ENCODE results near the gene MAN2A1.
"Not testable (repeated sequence)": the region's sequence is repeated elsewhere in the genome, so short reads cannot be mapped to it uniquely, and the experiment has no call there.

Gene MAN2A1

DNA sequence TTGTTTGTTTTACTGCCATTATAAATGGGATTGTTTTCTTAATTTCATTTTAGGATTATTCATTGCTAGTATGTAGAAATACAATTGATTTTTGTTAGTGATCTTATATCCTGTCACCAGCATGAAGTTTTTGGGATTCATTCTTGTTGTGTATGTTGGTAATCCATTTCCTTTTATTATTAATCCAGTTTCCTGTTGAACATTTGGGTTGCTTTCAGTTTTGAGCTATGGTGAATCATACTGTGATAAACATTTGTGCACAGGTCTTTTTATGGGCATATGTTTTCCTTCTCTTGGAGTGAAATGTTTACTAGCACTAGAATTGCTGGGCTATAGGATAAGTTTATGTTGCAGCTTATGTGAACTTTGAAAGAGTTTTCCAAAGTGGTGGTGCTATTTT, 69.6 kb downstream of the MAN2A1 start:
- DNase-seq, result no peak

DNA sequence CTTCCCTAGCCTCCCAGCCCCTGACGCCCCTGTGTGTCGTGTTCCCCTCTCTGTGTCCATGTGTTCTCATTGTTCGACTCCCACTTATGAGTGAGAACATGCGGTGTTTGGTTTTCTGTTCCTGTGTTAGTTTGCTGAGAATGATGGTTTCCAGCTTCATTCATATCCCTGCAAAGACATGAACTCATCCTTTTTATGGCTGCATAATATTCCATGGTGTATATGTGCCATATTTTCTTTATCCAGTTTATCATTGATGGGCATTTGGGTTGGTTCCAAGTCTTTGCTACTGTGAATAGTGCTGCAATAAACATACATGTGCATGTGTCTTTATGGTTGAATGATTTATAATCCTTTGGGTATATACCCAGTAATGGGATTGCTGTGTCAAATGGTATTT, 70.4 kb downstream of the MAN2A1 start:
- DNase-seq, result not testable (repeated sequence)

DNA sequence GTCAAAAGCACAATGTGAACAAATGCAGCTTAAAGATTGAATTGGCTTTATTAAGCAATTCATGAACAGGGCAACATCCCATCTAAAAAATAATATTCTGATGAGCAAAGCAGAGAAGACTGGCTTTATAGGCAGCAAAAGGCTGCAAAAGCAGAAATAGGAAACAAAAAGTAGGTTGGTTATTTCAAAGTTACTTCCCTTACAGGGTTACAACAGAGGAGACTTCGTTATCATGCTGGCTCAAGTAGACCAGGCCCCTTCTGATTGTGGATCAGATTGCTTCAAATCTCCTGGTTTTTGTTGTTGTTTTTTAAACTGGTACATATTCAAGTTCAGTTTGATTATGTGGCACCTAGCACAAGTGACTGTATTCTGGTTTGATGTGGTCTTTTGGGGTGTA, 73.1 kb downstream of the MAN2A1 start:
- peak; percentile 17 for DNase-seq

DNA sequence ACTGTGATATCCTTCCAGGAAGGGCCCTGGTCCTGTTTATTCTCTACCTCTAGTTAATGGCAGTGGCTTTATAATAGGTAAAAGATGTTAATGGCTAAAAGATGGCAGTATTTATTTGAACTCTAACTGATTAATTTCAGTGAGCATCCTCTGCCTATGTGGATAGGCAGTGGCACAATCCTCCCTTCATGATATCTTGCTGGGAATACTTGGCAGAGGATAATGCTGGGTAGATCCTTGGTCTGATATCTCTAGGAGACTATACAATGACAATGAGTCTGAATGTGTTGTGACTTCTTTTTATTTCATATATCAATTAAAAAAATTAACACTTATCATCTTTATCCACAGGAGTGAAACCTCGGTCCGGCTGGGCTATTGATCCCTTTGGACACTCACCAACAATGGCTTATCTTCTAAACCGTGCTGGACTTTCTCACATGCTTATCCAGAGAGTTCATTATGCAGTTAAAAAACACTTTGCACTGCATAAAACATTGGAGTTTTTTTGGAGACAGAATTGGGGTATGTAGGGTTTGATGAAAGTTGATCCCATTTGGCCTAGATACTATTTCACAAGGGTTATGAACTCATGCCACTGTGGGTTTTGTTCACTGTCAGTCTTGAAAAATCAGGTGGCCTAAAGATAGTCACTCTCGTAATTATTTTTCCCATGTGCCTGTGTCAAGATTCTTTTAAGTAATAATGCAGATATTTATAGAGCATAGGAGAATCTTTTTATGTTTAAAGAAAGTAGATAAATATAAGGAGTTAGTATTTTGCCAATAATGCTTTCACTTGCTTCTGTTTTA, 77.7 kb downstream of the MAN2A1 start:
- DNase-seq, result no peak

DNA sequence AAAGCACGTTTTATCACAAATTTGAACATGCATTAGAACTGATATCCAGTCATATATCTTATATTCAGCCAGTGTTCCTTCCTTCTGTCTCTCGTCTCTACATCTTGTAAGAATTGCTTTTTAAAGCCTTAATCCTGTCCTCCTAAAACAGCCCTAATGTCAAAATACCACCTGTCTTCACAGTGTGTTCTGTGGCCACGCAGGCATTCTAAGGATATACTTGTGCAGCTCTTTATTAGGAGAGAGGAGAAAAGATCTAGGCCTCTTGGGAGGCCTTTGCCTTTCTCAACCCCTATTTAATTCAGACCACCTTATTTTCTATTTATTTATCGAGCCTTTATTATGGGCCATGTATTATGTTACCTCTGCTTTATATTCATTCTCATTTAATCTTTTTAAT, 78.3 kb downstream of the MAN2A1 start:
- DNase-seq, result no peak

DNA sequence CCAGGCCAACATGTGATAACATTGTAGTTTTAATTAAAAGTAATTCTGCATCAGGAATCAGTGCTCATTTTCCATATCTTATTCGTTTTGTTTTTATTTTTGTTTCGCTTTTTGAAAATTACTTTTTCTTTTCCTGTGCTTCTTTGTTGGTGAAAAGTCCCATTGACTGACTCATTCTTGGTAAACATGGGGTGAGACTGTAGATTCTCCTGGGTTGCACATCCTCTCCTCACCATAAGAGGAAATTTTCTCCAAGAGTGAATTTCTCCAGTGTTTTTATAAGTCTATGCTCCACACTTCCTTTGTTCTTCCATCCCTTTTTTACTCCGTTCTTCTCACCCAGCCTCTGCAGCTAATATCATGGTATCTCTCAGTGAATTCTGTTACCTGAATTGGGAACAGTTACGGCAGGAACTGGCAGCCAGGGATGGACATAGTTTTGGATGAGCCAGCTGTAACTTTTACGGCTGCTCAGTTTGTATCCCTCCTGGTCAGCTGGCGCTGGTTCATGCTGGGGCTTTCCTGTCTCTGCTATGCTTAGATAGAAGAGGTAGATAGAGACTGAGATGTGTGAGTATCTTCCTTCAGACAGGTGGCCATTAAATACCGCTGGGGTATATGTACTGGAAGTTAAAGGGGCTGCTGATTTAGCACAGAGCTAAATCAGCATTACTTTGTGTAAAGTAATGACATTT, 80.0 kb downstream of the MAN2A1 start:
- DNase-seq, result no peak

DNA sequence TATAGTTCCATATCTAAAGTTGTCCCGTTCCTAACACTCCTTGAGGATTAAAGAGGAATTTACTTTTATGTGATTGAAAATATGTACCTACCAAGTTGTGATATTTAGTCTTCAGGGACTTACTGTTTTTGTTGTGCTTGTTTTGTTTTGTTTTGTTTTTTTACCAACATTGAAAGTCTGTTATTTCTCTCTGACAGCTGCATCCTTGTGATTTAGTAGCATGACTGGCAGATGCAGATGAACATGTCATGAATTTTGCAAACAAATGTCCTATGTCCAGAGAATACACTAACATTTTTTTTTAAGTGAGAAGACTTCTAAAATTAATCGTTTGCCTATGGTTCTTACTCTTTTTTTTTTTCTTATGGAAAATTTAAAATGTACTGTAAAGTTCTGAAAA, 85.4 kb downstream of the MAN2A1 start:
- no peak for DNase-seq

DNA sequence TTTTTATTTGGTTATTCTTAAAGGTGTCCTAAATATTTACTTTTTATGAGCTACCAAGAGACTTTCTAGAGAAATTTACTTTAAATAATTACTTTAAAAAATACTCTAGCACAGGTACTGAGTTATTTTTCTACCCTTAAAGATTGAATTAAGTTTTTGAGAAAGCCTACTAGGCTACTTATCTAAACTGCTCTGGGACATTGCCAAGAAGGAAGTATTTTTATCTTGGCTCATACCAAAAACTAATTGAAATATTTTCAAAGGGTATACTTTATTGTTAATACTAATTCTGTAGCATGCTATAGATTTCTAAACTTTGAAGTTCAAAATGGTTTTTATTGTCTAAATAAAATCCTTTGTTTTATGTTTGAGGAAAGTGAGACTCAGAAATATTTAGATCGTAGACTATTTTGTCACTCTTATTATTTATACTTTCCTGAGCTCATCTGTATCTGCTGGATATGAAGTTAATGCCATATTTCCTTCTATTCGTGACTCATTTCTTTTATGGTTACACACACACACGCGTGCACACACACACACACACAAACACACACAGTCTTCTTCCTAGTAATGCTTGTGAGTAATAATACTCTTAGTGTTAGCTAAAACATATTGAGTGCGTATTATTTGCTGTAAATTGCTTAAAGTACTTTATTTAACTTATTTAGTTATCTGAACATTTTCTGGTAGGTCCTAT, 89.5 kb downstream of the MAN2A1 start:
- no peak for DNase-seq

DNA sequence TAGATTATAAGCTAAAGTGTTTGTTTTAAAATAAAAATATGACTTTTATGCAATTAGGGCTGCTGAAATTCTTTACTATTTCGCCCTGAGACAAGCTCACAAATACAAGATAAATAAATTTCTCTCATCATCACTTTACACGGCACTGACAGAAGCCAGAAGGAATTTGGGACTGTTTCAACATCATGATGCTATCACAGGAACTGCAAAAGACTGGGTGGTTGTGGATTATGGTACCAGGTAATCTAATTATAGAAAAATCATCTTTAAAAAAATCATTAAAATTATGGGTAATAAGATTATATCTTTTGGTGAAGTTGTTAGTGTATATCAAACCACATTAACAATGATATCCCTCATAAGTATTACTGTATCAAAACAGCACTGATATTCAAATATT, 95.0 kb downstream of the MAN2A1 start:
- no peak for DNase-seq

DNA sequence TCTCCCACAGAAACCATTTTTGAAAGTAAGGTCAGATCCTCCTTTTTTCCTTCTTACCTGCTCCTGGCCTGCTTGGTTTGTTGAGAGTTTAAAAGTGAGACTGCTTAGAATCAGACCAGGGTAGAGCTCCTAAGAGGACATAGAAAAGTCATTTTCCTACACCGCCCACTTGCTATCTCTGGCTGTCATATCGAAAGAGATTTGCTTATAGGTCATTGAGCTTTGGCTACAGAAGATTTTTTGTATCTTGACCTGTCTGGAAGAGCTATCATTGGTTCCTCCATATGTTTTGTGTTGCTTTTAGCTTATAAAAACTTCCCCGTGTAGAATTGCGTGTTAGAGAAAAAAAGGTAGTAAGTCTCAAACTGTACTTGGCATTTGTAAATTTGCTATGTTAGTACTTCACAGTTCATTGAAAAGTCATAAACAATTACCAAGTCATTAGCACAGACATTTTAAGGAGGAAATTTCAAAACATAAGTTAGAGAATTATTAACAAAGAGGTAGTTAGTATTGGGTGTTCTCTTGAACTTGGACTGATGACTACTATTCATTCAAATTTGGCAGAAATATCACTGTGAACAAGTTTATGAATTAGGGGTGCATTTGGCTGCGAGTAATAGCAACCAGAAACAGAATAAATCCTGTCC, 96.6 kb downstream of the MAN2A1 start:
- no peak for DNase-seq

DNA sequence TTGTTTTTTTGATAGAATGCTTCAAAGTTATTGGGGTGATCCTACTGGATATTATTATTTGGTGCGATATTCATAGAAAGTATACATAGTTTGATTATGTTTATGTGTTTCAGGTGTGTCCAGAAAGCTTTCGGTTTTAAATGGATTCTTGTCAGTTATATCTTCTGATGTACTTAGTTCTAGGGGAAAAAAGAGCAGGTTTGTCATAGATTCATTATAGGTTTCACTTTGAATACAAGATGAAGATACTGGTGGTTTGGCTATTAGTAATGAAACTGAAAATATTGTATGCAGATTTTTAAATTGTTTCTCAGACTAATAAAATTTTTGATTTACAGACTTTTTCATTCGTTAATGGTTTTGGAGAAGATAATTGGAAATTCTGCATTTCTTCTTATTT, 98.9 kb downstream of the MAN2A1 start:
- DNase-seq, result no peak

DNA sequence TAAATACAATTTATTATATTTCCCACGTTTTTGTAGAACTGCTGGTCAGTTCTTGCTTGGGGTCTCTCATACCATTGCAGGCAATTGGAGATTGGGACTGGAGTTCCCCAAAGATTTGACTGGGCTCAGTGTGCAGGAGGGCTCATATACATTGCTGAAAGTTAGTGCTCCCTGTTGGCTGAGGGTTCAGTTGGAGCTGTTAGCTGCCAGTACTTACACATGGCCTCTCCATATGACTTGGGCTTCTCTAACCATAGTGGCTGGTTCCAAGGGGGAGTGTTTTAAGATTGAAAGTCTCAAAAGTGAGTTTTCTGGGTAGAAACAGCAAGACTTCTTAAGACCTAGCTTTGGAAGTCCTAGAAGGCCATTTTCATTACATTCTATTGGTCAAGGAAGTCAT, 102.9 kb downstream of the MAN2A1 start:
- DNase-seq, result no peak

DNA sequence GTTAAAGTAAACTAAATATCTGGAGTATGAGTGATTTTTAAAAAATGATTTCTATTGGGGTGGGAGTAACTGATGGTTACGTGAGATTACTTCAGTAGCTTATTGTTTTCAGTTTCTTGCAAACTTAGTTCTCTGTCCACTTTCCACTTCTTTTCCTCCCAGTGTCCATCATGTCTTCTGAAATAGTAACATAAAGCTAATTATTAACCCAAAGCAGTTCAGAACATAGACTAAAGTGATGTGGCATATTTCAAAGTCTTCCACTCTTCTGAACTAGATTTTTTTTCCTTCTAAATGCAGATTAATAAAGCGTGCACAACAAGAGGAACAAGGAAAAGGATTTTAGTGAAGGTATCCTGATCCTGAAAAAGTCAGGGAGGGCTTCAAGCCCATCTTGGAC, 114.1 kb downstream of the MAN2A1 start:
- DNase-seq, result no peak

DNA sequence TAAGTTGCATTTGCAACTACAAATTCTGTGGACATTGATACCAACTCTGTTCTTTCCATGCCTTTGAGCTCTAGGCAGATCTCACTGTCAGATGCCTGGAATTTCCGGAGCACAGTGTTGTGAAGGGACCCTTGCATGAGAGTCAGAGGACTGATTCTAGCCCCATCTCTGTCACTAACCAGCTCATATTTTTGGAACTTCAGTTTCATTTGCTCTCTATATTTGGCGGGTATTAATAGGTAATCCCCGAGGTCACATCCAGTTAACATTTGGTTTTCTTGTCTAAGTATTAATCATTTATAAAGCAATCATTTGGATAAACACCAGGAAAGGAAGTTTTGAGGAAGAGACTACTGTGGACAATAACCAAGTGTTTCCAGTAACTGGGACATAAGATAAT, 115.7 kb downstream of the MAN2A1 start:
- no peak for DNase-seq

DNA sequence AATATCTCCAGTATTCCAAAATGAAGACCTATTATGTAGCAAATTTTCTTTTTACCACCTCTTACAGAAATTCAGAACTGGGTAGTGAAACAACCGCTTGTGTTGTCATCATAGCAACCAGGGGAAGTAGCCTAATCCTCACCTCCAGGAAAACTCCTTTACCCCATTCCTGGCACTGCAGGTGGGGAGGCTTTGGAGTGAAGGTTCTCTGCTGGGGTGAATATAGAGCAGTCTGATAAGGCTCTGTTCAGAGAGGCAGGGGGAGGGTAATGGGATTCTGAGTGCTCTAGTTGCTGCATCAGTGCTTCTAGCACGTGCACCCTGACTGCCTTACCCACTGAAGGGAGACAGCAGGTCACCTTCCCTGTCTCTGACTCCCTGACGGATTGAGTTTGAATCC, 116.2 kb downstream of the MAN2A1 start:
- no peak for DNase-seq

DNA sequence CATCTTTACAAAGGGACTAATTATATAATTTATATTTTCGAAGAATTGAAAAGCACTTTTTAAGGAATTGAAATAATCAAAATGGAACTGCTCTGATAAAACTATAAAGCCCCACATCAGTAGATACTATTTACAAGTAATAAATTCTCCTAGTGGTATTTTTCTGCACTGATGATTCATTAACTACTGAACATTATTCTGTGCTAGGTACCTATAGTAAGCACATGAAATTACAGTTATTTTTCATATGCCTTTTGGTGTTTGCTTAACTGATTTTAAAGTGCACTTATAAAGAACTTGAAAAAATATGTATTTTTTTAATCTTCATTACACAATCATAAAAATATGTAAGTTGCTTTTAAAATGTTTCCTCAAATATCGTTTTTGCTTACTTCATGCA, 123.0 kb downstream of the MAN2A1 start:
- DNase-seq, result no peak

DNA sequence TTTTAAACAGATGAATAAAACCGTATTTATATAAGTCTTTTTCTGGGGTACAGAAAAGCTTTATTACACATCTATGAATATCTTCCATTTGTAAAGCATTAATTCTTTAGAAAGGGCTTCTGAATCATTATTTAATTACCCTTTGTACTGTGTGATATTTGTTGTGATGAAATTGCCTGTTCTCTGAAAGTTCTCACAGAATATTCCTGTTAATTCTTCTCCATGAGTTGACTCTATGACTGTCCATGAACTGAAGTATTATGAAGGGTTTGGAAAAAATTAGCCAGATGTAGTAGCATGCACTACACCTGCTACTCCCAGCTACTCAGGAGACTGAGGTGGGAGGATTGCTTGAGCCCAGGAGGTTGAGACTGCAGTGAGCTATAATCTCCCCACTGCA, 127.0 kb downstream of the MAN2A1 start:
- no peak for DNase-seq

DNA sequence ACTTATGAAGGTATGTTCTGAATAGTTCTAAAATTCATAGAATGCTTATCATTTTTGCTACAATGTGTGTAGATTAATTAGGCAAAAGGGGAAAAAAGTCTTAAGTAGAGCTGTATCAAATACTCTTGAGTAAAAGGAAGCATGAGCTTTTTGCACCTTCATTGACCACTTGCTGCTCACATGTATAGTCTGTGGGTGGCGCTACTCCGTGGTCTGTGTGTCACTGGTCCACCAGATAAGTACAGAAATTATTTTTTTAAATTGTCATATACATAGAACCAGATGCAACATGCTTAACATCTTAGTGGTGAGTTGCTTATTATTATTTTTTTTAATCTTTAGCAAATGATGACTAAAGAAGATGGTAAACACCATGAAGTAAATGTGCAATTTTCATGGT, 130.2 kb downstream of the MAN2A1 start:
- no peak for DNase-seq

DNA sequence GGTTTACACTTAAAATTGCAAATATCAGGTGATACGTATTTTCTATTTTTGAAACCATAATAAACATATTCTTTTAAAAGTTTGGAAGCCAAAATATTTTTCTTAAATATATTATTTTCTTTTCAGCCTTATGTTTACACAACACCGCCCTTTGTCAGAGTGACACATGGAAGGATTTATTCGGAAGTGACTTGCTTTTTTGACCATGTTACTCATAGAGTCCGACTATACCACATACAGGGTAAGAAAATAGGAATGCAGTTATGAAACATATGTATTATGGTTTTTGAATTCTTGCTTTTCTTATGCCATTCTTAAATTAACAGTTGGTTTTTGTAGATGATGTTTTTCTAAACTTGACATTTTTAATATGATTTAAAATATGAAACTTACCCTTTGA, 133.9 kb downstream of the MAN2A1 start:
- DNase-seq, result no peak

DNA sequence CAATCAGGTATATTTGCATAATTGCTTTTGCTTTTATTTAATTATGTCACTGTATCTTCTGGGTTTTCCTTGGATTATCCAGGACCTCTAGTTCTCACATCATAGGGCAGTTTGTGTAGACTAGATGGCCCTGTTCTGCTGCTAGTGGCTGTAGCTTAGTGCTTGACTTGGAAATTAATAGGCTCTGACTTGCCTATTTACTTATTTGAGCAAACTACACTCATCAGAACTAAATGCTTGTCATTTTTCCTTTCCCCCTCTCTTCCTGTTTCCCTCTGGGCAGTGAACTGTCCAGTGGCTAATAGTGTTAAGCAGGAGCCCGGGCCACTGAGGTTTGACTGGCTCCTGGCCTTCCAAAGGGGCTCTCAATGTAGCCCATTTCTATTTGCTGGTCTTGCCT, 135.7 kb downstream of the MAN2A1 start:
- no peak for DNase-seq

DNA sequence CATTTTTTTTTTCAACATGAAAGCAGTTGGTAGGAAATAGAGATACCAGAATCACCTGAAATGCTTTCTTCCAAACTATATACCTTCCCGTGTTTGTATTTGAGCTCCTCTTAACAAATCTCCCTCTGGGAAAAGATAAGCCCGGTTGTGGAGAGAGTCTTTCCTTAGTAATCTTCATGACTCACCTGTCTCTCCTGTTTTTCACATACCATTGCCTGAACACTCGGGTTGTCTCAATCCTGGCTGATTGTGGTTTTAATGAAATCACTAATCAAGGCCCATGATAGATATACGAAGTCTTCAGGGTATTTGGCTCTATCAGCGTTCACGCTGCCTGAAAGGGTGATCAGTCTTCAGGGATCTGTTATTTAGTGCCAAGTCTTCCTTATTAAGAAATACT, 136.7 kb downstream of the MAN2A1 start:
- no peak for DNase-seq

DNA sequence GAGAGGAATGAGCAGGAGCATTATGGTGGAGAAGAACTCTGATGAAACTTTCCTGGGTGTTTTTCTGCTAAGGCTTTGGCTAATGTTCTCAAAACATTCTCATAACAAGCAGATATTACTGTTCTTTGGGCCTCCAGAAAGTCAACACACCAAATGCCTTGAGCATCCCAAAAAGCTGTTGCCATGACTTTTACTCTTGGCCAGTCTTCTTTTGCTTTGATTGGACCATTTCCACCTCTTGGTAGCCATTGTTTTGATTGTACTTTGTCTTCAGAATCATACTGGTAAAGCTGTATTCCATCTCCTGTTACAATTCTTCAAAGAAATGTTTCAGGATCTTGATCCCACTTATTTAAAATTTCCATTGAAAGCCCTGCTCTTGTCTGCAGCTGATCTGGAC, 139.6 kb downstream of the MAN2A1 start:
- no peak for DNase-seq

DNA sequence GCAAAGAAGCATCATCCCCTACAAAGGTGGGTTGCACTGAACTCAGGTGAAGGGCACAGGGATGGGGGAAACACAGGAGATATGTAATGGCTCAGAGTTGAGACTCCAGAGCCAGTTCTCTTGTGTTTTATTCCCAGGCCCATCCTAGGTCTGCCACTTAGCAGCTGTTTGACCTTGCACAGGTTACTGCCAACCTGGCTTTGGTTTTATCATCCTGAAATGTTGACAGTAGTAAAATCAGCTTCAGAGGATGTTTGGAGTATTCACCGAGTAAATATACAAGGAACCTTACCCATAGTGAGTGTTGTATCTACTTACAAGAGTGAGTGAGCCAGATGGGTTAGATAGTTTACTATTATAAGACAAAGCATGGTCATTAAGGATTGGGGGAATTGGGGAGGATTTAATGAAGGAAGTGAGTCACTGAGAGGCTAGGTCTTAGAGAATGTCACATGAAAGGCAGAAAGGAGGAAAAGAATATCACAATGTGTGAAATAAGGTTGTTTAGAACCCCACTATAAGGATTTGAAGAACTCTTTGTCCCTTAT, 141.3 kb downstream of the MAN2A1 start:
- DNase-seq, result no peak

Data from GF-D8 (cell line).